GM18526 (cell line): ENCODE data around the gene GBGT1.

ENCODE experiments used
- POLR2A ChIP-seq: IDR thresholded peaks from 3 replicates; pipeline ENCODE4 v1.6.1; 2011; ENCODE audit not compliant: insufficient read length; ENCODE audit errors: extremely low read depth

The GBGT1 gene

DNA sequence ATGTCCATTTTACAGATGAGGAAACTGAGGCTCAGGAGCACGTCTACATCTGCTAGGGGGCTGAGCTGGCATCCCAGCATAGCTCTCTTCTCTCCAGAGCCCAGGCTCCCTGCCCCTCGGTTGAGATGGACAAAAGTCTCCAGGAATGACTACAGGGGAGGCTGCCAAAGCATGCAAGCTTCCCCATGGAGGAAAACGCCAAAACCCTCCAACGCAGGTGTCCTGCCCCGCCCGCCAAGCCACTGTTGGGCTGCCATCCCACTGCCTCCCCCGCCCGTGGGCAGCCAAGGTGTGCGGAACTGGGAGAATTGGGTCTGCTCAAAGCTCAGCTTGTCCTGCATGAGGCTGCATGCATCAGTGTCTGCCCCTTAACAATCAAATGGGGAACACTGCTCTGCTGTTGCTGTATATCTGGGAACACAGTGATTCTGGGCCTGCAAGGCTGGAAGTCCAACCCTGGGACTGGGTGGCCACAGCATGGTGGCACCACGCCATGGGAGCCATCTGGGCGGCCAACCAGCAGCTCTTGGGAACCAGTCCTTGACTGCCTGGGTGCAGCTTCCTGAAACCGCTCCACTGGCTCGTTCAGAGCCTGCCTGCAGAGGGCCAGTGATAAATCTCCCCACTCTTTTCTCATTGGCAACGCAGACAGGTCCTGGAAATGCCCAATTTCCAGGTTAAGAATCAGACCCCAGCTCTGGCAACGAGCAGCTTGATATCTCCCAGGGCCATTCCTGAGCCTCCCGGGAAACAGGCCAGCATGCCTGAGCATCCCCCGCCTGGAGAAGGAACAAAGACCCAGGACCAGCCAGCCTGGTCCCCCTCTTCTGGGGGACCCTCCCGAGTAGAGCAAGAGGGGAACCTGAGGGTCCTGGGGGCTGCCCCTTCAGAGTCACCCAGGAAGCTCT lies 46.2 kb downstream of the GBGT1 start:
- TF ChIP-seq POLR2A: no peak

DNA sequence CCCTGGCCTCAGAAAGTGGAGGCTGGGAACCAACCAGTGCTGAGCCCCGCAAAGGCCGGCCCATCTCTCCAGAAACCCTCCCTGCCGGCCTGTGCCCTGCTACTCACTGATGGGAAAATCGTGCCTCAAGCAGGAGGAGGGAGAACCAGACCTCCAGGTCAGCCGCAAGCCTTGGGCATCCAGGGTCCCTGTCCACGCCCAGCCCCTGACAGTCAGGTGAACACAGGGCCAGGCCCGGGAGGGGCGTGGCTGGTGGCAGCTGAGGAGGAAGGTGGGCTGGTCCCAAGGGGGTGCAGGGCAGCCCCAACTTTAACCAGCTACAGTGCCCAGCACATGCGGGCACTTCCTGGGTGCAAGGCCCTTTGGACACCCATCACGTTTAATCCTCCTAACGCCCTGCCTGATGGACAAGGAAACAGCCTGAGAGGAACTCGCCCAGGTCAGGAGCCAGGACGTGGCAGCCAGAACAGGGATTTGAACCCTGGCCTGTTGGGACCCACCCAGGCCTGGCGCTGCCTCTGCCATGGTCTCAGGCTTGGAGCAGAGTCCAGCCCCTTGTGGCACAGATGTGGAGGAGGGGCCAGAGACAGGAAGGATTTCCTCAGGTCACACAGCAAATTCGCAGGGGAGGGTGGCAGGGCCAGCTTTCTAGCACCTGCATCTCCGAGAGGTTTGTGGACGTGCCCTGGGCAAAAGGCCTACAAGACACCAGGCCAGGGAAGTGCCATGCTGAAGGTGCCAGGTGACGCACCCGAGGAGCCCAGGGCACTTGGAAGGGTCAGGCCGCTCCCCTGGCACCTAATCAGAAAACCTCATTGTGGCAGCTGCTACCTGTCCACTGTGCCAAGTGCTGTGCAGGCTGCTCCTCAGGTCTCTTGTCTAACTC lies 47.1 kb downstream of the GBGT1 start:
- no peak for TF ChIP-seq POLR2A

DNA sequence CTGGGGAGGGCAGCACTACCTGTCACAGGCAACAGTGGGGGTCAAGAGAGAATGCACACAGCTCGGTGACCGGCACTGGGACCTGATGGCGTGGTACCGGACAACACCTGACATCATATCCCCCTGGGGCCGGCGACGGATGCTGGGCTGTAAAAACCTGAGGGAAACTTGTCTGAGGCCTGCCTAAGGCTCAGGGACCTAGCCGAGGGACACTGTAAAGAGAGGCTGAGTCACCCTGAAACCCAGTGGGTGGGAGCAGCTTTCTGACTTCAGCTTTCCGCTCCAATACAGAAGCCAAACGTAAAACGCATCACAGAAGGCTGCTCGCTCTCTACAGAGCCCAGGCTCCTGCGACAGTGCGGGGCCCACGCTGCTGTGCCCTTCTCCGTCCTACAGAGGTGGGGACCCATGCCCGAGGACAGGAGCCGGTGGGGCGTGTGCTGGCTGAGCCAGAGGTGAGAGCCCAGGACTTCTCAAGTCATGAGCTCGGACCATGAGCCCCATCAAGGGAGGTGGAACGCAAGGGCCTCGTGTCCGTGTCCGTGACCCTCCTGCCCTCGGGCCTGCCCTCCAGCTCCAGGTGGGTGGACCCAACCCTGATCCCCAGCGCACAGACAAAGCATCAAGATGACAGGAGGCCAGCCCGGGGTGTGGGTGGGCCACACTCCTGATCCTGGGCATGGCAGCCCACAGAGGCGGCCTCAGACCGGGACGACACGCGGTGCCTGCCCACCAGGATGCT lies 47.9 kb downstream of the GBGT1 start:
- TF ChIP-seq POLR2A: peak; percentile 77

DNA sequence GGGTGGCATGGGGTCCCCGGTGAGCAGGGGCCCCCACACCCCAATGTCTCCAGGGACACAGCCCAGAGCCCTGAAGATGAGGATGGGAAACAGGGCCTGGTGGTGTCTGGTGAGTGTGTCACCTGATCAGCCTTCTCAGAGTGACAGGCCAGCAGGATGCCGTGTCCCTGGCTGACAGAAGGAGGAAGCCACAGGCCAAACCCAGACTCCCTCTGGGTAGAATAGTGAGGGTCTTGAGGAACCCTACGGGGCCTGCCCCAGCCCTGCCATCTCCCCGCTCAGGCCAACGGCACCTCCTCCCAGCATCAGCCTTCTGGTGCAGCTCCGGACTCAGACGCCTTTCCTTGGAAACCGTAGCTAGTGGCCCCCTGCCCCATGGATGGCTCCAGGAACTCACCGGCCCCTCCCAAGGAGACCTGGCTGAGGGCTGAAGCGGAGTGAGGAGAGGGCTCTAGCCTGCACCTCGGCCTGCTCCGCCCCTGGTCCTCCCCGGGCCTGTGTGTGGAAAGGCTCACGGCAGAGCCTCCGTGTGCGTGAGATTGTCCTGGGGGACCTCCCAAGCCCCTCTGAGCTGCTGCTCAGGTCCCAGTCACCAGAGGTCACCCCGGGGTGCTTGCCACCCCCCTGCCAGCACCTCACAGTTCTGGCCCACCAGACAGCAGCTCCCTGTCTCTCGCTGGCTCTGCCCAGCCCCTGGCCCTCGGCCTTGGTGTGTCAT lies 48.7 kb downstream of the GBGT1 start:
- TF ChIP-seq POLR2A: peak; percentile 19

DNA sequence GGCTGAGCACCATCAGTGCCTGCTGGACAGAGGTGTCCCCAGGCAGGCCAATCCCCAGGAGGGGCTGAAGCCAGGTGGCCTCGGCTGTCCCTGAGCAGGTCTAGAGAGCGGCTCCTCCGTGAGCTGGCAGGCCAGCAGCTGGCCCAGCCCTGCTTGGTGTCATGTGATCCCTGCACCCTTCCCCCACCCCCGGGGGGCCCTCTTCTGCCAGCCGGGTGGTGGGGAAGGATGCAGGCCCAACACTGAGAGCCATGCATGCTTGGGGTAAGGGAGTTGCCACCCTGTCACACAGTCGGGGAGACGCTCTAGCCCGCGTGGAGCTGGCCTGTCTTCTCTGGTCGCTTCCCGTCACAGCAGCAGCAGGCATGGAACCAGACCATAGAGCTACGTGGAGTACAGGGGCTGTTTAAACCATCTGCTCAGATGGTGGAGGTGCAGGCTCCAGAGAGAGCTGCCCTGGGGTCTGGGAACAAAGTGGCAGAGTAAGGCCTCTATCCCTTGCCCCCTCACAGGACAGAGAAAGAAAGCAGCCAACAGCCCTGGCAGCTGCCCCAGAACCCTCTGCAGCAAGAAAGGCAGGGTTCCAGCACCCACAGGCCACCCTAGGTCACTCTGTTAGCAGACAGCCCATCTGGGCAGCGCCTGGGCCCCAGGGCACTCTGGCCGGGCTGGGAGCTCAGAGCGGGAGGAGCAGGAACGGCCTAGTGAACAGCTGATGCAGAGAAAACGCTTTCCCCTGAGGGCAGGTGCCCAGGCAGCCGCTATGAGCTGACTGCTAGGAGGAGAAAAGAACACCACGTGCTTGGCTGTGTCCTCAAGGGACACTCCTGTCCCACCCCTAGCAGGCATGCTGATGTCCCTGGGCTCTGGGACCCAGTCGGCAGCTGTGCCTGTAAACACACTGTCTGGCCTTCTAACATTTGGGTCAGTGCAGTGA lies 49.5 kb downstream of the GBGT1 start:
- TF ChIP-seq POLR2A: no peak

DNA sequence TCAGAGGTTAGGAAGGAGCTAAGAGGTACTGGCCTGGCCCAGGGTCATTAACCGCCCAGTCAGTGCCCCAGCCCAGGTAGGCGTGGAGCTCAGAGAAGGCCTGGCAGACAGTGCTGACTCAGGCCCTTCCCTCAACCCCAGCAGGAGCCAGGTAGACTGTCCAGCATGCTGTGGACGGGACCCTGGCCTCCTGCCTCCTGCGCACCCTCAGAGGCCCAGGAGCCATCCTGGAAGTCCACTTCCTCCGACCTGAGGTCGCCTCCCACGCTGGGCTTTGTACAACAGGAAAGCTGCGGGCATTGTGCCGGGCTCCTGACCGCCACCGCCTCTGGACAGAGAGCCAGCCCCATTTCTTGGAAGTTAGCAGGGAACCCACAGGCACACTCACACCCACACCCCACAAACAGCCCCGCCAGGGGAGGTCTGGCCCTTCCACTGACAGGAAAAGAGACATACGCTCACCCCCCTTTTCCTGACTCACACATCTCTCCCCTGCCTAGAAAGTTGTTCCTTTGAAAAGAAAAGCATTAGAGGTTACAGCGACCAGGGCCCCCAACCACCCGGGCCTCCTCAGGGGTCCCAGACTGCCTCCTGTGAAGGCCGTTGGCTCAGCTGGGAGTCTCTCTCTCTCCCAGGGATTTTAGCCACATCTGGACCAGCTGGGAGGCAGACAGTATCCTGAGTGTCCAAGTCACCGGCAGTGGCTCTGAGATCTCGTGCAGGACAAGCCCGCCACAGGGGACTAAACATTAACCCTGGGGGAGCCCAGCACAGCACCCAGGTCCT lies 50.4 kb downstream of the GBGT1 start:
- no peak for TF ChIP-seq POLR2A

DNA sequence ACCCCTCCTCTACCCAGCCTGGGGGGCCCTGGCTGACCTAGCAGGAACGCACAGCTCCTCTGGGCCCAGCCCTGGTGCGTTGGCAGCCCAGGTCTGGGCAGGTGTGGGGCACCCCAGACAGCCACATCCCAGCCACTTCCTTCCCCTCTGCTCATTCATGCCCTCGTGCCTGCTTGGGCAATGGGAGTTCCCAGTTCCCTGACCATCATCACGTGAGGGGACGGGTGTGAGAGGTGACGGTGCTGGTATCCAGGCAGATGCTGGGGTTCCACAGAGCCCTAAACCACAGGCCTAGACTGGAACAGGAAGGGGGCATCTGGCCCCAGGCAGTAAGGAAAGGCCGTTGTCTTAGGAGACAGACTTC lies 51.1 kb downstream of the GBGT1 start:
- no peak for TF ChIP-seq POLR2A

DNA sequence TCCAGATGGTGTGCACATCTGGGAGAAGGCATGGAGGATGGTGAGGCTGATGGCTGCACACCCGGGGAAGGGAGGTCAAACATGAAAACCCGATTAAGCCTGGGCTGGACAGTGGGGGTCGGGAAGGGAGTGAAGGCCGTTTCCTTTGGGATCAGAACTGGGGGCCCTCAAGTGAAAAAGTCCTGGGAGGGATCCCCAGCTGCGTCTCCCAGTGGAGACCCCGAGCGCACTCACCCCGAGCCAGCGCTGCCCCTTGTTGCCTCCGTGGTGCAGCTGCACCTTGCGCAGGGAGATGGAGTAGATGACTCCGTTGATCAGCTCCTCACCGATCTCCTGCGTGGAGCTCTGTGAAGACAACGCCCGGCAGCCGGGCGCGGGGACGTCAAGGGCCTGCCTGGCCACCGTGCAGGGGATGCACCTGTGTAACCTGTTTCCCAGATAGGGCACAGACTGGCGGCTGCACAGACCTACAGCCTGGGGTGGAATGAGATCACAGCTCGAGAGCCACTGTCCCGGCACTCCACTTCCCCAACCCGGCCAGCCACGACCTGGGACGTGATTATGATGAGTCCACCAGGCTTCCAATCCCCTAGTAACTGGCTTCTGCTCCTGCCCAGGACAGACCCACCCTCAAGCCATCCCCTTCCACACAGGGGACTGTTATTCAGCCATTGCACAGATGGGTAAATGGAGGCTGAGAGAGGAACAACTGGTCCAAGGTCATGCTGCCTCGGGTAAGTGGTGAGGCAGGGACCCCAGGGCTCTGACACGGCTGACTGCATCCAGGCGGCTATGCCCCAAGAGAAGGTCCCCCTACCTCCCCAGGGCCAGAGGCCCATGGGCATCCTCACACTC lies 51.7 kb downstream of the GBGT1 start:
- no peak for TF ChIP-seq POLR2A

DNA sequence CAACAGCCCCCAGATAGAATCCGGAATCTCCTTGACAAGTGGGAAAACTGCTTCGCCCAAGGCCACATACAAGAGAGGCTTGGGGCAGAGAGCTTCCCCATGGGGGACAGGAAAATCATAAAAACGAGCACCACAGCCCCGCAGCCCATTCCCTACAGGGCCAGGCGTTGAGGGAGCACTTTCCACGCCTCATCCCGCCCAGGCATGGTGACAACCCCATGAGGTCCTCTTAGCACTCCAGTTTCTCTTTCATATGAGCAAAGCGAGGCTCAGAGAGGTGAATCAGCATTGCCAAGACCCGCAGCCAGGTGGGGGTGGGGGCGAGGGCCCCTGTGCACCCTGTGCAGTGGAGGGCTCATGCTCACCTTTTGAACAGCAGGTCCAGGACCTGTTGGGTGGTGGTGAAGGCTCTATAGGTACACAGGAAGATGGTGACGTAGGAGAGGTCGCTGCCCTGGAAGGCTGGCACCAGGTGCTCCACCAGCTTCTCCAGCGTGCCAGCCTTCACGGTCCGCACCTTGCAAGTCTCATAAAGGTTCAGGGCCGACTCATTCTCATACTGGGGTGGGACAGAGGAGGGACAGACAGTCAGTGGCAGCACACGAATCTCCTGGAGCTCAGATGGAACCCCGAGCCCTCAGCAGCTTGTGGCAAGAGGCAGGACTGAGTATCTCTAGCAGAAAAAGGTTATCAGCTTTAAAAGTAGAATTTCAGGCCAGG lies 53.6 kb downstream of the GBGT1 start:
- TF ChIP-seq POLR2A: no peak

DNA sequence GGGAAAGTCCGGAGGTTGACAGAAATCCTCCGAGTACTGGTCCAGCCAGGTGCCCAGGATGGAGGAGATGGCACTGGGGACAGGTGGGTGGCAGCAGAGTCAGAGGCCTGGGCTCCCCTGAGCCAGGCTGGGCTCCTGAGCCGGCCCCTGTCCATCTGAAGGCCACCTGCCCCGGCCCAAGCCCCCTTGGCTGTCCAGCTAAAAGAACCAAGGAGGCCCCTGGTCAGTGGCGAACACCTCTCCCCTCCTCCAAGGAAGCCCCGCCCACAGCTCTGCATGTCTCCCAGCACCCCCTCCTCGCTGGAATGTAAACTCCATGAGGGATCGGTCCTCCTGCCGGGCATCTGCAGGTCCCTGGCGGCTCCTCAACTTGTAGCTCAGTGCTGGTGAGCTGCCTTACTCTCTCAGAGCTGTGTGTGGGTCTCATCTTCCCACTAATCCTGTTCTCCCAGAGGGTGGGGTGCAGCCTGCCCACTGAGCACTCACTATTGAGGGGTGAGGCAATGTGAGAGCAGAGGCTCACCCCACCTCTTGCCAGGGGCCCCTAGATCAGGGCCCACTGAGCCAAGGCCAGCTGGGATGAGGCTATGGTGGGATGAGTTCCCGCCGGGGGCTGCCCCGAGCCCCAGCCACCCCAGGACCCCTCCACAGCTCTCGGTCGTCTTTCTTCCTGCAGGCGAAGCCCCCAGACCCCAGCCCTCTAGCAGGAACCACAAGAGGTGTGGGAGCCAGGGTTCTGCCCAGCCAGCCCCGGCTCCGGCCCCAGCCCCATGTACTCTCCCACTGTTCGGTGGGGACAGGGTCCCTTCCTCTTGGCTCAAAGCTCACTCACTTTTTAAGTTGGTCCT lies 54.7 kb downstream of the GBGT1 start:
- no peak for TF ChIP-seq POLR2A
